Endodermal cell (in vitro differentiated cells): ENCODE data around the gene SPOCK2. TPM values are rescaled to one million over a fixed set of nuclear protein-coding genes. Genes with fewer than 3 reads are reported as not detected.

Experiments
- DNase-seq: peaks from one replicate; pipeline ENCODE4 v3.0.0-alpha.2; 2017
- H3K27ac ChIP-seq: 2 replicates; pipeline ENCODE4 v1.5.1; 2013; ENCODE audit warnings: mild to moderate bottlenecking, low read depth, low read length, moderate library complexity
- H3K27me3 ChIP-seq: 2 replicates; pipeline ENCODE4 v1.6.1; 2013; ENCODE audit warnings: mild to moderate bottlenecking, low read length, moderate library complexity; ENCODE audit not compliant: insufficient read depth, control insufficient read depth, poor library complexity, severe bottlenecking
- H3K36me3 ChIP-seq: 2 replicates; pipeline ENCODE4 v1.7.0; 2013; ENCODE audit warnings: mild to moderate bottlenecking, low read length, moderate library complexity; ENCODE audit not compliant: control insufficient read depth, insufficient read depth
- H3K4me1 ChIP-seq: one replicate; pipeline ENCODE4 v1.7.0; 2013; ENCODE audit warnings: low read length; ENCODE audit not compliant: control insufficient read depth, insufficient read depth
- H3K4me3 ChIP-seq: 2 replicates; pipeline ENCODE4 v1.5.1; 2013; ENCODE audit warnings: mild to moderate bottlenecking, low read length, moderate library complexity
- H3K9ac ChIP-seq: 2 replicates; pipeline ENCODE4 v1.6.1; 2013; ENCODE audit warnings: mild to moderate bottlenecking, low read length, moderate library complexity; ENCODE audit not compliant: poor library complexity, severe bottlenecking; ENCODE audit errors: extremely low read depth
- H3K9me3 ChIP-seq: 2 replicates; pipeline ENCODE4 v1.6.1; 2013; ENCODE audit warnings: mild to moderate bottlenecking, low read length, moderate library complexity; ENCODE audit not compliant: control insufficient read depth
- H3K27ac Mint-ChIP-seq: 2 replicates; pipeline ENCODE4 v1.8.0; 2020; ENCODE audit warnings: mixed read lengths
- H3K27me3 Mint-ChIP-seq: 2 replicates; pipeline ENCODE4 v1.8.0; 2021; ENCODE audit warnings: mild to moderate bottlenecking, mixed read lengths; ENCODE audit not compliant: insufficient read depth
- H3K36me3 Mint-ChIP-seq: 2 replicates; pipeline ENCODE4 v1.8.0; 2020; ENCODE audit warnings: low read depth, mixed read lengths
- H3K4me1 Mint-ChIP-seq: 2 replicates; pipeline ENCODE4 v1.8.0; 2020; ENCODE audit warnings: mixed read lengths
- H3K4me3 Mint-ChIP-seq: 2 replicates; pipeline ENCODE4 v1.8.0; 2020; ENCODE audit warnings: mild to moderate bottlenecking, moderate library complexity, mixed read lengths
- H3K9me3 Mint-ChIP-seq: 2 replicates; pipeline ENCODE4 v1.8.0; 2020; ENCODE audit warnings: mild to moderate bottlenecking, mixed read lengths
- CTCF ChIP-seq: fragments of 200-600 bp; sonication (generic); conservative IDR thresholded peaks from 2 replicates; pipeline ENCODE4 v1.5.0; 2021; ENCODE audit warnings: antibody characterized with exemption, mild to moderate bottlenecking
- WGBS, 2 experiments: methylation state at CpG; one replicate each; pipeline versions ENCODE4 v1.1.5 to v1.1.7; 2013; ENCODE audit warnings: missing lambda C conversion rate in 2 of 2, mixed read lengths in 1 of 2; ENCODE audit not compliant: insufficient coverage in 1 of 2, insufficient read length in 1 of 2; 5-methylcytosine and 5-hydroxymethylcytosine counted together
- total RNA-seq, 2 donors: library from RNA; stranded (reverse); fragmentation: NEBNext Ultra II Directional in 1 of 2; extraction: Animal tissue kit (Norgen Biotek cat#: 25700) in 1 of 2; gene quantifications; 2 replicates in 1 of 2; 3 replicates in 1 of 2; pipeline ENCODE4 v1.2.1, GENCODE V29; 2021

The SPOCK2 gene
- total RNA-seq, 2 donors from 2014 or later = 1.6 to 3.7 TPM

DNA sequence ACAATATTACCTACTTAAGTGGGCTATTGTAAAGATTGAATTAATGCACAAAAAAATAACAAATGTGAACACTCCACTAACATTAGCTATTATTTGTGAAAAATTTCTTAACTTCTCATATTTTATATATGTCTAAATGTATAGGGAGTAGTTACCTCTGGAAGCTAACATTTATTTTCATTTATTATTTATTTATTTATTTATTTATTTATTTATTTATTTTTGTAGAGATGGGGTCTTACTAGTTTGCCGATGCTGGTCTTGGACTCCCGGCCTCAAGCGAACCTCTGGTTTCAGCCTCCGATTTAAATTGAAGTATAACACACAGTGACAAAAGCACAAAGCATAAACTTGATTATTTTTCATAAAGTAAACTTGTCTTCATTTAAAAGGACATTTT is 5.1 kb upstream of the SPOCK2 start:
- H3K27me3 Mint-ChIP-seq = peaks cover 11% of the 10 kb centered on the region
- H3K4me3 Mint-ChIP-seq = no peak overlapping the region
- H3K9me3 Mint-ChIP-seq = no peaks in the 10 kb centered on the region
- H3K4me1 Mint-ChIP-seq = peaks cover 22% of the 10 kb centered on the region
- H3K27ac Mint-ChIP-seq = no peak overlapping the region
- 67 to 73% methylated on average over 3 to 4 of the region's 4 CpGs for WGBS, 2 experiments
- Histone ChIP-seq H3K36me3 (peaks cover 16% of the 10 kb centered on the region), H3K4me1 (peaks cover 7% of the 10 kb centered on the region), H3K27ac (no peak overlapping the region), H3K9me3 (no peaks in the 10 kb centered on the region), H3K4me3 (no peak overlapping the region), H3K9ac (no peak overlapping the region), H3K27me3 (peaks cover 19% of the 10 kb centered on the region)
- no peak for TF ChIP-seq CTCF
- peaks cover 18% of the 10 kb centered on the region for H3K36me3 Mint-ChIP-seq
- DNase-seq = no peak

- Mint-ChIP-seq H3K36me3 (peaks cover 18% of the 10 kb centered on the region), H3K27me3 (peaks cover 15% of the 10 kb centered on the region), H3K9me3 (no peaks in the 10 kb centered on the region), H3K4me3 (no peak overlapping the region), H3K27ac (no peak overlapping the region), H3K4me1 (peaks cover 22% of the 10 kb centered on the region)
- H3K27ac ChIP-seq = no peak overlapping the region
- H3K4me1 ChIP-seq = peaks cover 7% of the 10 kb centered on the region
- no peak for DNase-seq
- H3K27me3 ChIP-seq = peaks cover 23% of the 10 kb centered on the region
- no peak for TF ChIP-seq CTCF
- H3K36me3 ChIP-seq = peaks cover 16% of the 10 kb centered on the region
- no peak overlapping the region for H3K4me3 ChIP-seq
- H3K9ac ChIP-seq = no peak overlapping the region
- H3K9me3 ChIP-seq = no peaks in the 10 kb centered on the region
- WGBS, 2 experiments = 86 to 87% methylated on average over 1 to 2 of the region's 2 CpGs
Measured at GRCh38 chr10:72092987-72093386, 4.6 kb upstream of the SPOCK2 start.

DNA sequence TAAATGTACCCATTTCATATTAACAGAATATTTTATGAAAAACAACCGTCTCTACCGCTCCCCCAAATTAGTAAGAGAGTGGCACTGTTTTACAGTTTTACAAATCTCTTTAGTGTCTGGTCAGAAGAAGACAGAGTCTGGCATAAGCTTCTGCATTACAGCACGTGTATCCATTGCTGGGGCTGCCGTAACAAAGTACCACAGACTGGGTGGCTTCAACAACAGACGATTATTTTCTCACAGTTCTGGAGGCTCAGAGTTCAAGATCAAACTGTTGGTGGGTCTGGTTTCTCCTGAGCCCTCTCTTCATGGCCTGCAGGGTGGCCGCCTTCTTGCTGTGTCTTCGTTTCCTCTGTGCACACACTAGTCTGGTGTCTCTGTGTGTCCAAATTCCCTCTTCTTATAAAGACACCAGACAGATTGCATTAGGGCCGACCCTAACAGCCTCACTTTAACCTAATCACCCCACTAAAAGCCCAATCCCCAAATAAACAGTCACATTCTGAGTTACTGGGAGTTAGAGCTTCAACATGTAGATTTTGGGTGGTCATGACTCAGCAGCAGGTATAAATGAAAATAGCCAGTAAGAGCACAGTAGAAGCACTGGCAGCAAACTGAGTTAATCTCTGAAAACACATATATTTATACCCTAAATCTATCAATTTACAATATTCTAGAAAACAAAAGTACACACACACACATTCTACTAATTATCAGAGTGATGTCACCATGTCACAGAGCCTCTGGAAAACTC is 4.0 kb upstream of the SPOCK2 start:
- Mint-ChIP-seq H3K27me3 (peaks cover 19% of the 10 kb centered on the region), H3K9me3 (no peaks in the 10 kb centered on the region), H3K36me3 (peaks cover 18% of the 10 kb centered on the region), H3K27ac (no peak overlapping the region), H3K4me3 (no peak overlapping the region), H3K4me1 (peaks cover 16% of the 10 kb centered on the region)
- H3K4me1 ChIP-seq = peaks cover 7% of the 10 kb centered on the region
- WGBS, 2 experiments = 93 to 95% methylated on average over 5 to 8 of the region's 8 CpGs
- peaks cover 16% of the 10 kb centered on the region for H3K36me3 ChIP-seq
- H3K9ac ChIP-seq = no peak overlapping the region
- H3K27ac ChIP-seq = no peak overlapping the region
- H3K9me3 ChIP-seq = no peaks in the 10 kb centered on the region
- no peak overlapping the region for H3K4me3 ChIP-seq
- TF ChIP-seq CTCF = no peak
- H3K27me3 ChIP-seq = peaks cover 30% of the 10 kb centered on the region
- no peak for DNase-seq
